Measurements from ENCODE around the gene CHSY1. TPM values are rescaled to one million over a fixed set of nuclear protein-coding genes. Genes with fewer than 3 reads are reported as not detected.

CHSY1 gene
- polyA plus RNA-seq, 2 of the 4 experiments (the other 2 are of a cell fraction), result 16.0 to 28.1 TPM

DNA sequence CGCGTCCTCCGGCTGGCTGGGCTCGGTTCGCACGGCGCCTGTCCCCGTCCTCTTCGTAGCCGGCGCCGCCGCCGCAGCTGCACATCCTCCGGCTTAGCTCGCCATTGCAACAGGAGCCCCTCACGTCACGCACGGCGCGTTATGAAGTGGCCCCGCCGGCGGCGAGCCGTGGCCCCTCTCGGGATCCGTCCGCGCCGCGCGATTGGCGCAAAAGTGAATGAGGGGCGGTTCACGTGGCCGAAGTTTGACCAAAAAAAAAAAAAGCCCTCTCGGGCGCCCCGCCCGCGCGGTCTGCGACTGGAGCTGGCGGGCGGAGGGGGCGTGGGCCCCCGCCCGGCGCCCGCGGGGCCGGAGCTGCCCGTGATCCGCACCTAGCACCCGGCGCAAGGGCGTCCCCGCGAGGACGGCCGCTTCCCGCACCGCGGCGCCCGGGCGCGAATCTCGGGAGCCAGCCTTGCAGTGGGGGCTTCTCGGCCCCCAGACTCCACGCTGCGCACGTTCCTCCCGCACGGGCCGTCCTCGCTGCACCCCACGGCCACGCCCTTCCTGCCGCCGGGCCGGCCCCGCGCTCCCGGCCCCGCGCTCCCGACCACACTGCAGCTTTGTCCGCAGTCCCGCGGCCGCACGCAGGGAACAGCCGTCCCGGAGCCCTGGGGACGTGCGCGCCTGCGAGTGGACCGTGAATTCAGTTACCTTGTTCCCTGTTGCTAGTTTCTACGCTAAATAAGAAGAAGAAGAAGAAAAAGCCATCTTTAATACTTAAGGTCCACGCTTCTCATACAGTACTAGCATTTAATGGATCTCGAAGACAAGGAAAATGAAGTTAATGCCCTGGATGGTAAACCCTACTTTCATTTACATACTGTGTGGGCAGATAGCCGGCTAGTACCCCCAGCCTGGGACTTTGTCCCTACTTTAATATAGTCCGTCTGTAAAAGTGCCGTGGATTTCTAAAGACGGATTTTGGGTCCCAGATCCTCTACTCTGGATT lies at the start of gene CHSY1 (continued):
- TF ChIP-seq, protein P1, sequence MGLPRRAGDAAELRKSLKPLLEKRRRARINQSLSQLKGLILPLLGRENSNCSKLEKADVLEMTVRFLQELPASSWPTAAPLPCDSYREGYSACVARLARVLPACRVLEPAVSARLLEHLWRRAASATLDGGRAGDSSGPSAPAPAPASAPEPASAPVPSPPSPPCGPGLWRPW (IDR thresholded peaks at IDR 0.05), result no peak

DNA sequence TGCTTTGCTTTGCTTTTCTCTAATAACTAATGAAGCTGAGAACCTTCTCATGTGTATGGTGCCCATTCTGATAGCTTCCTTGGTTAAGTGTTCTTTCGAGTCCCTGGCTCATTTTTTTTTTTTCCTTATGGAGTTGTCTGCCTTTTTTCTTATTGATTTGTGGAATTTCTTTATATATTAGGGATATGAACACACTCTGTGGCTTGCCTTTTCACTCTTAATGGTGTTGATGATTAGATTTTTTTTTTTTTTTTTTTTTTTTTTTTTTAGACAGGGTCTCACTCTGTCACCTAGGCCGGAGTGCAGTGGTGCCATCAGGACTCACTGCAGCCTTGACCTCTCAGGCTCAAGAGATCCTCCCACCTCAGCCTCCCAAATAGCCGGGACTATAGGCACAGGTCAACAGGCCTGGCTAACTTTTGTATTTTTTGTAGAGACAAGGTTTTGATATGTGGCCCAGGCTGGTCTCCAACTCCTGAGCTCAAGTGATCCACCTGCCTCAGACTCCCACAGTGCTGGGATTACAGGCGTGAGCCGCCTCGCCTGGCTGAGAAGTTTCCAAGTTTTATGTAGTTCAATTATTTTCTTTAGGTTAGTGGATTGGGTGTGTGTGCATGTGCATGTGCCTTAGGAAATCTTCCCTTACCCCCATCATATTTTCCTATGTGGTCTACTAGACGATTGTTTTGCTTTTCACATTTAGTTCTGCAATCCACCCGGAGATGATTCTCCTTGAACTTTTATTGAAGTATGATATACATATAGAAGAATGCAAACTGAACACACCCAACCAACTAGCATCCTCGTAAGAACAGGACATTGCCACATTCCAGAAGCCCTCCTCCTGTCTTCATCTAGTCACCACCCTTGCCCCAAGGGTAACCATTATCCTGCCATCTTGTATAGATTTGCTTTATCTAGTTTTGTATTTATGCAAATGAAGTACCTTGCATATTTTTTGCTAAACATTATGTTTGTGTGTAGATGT lies 44.9 kb upstream of the CHSY1 start:
- DNase-seq (ENCODE audit: low read depth in 1 of 2, low spot score in 1 of 2), result peak in 1 of 2 experiments; percentile 47
- no peak for ATAC-seq
- POLR2A ChIA-PET, result no interaction called here
- Histone ChIP-seq H3K9me3 (no peaks in the 10 kb centered on the region), H3K4me1 (peaks cover 35% of the 10 kb centered on the region), H3K27ac (peak overlapping the region; percentile 91 to 97; a peak in 4 of 6 replicates), H3K4me3 (peak overlapping the region; percentile 95), H3K4me2 (peak overlapping the region; percentile 92)
- no peak for FAIRE-seq
- no peak for TF ChIP-seq RCOR1 (IDR thresholded peaks at IDR 0.05; ENCODE audit: low read depth, low read length)
- TF ChIP-seq NPAS2 (CRISPR knock-in tag; IDR thresholded peaks at IDR 0.05; ENCODE audit: borderline replicate concordance), result no peak
- no peak for TF ChIP-seq MYC (IDR thresholded peaks at IDR 0.05; ENCODE audit: borderline replicate concordance, low read length)
- no peak for TF ChIP-seq HOXB13 (CRISPR knock-in tag; IDR thresholded peaks at IDR 0.05; ENCODE audit: low read depth)
- TF ChIP-seq, protein P1 (IDR thresholded peaks at IDR 0.05), result no peak
- no peak for TF ChIP-seq ZNF302 (CRISPR knock-in tag; IDR thresholded peaks at IDR 0.05)
- no peak for TF ChIP-seq SREBF2 (IDR thresholded peaks at IDR 0.05)
- no peak for TF ChIP-seq TP53 (CRISPR knock-in tag; IDR thresholded peaks at IDR 0.05)
- TF ChIP-seq POLR2A (IDR thresholded peaks at IDR 0.05; ENCODE audit: low read length), result no peak
- TF ChIP-seq MAFK (IDR thresholded peaks at IDR 0.05; ENCODE audit: partially characterized antibody), result no peak
- no peak for TF ChIP-seq KDM1A (IDR thresholded peaks at IDR 0.05; ENCODE audit: low read depth)
- TF ChIP-seq PHF8 (IDR thresholded peaks at IDR 0.05; ENCODE audit: borderline replicate concordance, low read depth), result no peak
- TF ChIP-seq POLR2AphosphoS2 (conservative IDR thresholded peaks at IDR 0.05; ENCODE audit: low read length), result no peak
- no peak for TF ChIP-seq EHF (CRISPR knock-in tag; IDR thresholded peaks at IDR 0.05)
- TF ChIP-seq, protein P2, sequence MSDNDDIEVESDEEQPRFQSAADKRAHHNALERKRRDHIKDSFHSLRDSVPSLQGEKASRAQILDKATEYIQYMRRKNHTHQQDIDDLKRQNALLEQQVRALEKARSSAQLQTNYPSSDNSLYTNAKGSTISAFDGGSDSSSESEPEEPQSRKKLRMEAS (IDR thresholded peaks at IDR 0.05), result no peak
- TF ChIP-seq FOXS1 (CRISPR knock-in tag; IDR thresholded peaks at IDR 0.05), result no peak
- CTCF ChIA-PET, result interaction anchor here (0.6 to 17.4 kb wide), 7 partner anchors 8 to 423 kb away, joined by 3 to 251 read pairs (median 5); no protein-coding TSS in a partner anchor
- WGBS (ENCODE audit: missing lambda C conversion rate), result 62% methylated on average over 9 of the region's 9 CpGs

DNA sequence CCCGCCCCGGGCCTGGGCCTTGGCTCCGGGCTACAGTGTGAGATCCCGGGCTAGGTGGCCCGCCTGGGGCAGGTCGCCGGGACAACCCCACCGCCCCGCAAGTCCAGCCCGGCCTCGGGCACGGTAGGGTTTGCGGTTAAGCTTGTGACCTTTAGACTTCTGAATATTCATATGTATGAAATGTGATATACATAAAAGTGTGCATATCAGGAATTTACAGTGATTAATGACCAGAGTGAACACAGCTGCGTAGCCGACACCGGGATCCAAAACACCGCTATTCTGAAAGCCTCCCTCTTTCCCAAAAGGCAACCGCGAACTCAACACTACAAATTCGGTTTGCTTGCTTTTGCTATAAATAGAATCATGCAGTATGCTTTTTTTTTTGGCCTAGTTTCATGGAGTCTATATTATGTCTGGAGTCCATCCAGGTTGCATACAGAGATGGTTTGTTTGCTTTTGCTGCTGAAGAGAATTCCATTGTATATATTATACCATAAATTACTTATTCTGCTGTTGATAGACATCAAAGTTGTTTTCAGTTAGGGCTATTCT lies 43.8 kb upstream of the CHSY1 start:
- no peaks in the 10 kb centered on the region for H3K9me3 ChIP-seq
- peak overlapping the region; percentile 91 to 97 for H3K27ac ChIP-seq
- FAIRE-seq (no peak), ATAC-seq (no peak), DNase-seq (ENCODE audit: low read depth in 1 of 2, low spot score in 1 of 2) (no peak)
- POLR2A ChIA-PET, result interaction anchor here (1.0 to 1.7 kb wide), 5 partner anchors 19 to 356 kb away, joined by 3 to 6 read pairs (median 5); partner anchors contain the start of gene TM2D3
- H3K4me1 ChIP-seq, result peaks cover 36% of the 10 kb centered on the region
- TF ChIP-seq PHF8 (IDR thresholded peaks at IDR 0.05; ENCODE audit: borderline replicate concordance, low read depth) (peak; percentile 65; the same call in 1 of the 2 replicates), JUNB (IDR thresholded peaks at IDR 0.05) (no peak)
- H3K4me3 ChIP-seq, result peak overlapping the region; percentile 95
- H3K4me2 ChIP-seq, result peak overlapping the region; percentile 92
- CTCF ChIA-PET, result interaction anchor here (0.6 to 17.4 kb wide), 11 partner anchors 8 to 422 kb away, joined by 3 to 251 read pairs (median 4); no protein-coding TSS in a partner anchor
- 6% methylated on average over 20 of the region's 20 CpGs for WGBS (ENCODE audit: missing lambda C conversion rate)

Data from A549 (cell line).